ENCODE measurements around the gene IL24. TPM values are rescaled to one million over a fixed set of nuclear protein-coding genes. Genes with fewer than 3 reads are reported as not detected.

IL24 gene
- total and polyA plus RNA-seq, 10 of the 15 experiments (the other 5 are each of a cell fraction or from before 2014, with no cell fraction given) = 0.05 to 19.8 (median 0.35) TPM; not detected in 1

- TF ChIP-seq, protein P1, sequence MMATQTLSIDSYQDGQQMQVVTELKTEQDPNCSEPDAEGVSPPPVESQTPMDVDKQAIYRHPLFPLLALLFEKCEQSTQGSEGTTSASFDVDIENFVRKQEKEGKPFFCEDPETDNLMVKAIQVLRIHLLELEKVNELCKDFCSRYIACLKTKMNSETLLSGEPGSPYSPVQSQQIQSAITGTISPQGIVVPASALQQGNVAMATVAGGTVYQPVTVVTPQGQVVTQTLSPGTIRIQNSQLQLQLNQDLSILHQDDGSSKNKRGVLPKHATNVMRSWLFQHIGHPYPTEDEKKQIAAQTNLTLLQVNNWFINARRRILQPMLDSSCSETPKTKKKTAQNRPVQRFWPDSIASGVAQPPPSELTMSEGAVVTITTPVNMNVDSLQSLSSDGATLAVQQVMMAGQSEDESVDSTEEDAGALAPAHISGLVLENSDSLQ (IDR thresholded peaks at IDR 0.05) = no peak
- TF ChIP-seq, protein P2, sequence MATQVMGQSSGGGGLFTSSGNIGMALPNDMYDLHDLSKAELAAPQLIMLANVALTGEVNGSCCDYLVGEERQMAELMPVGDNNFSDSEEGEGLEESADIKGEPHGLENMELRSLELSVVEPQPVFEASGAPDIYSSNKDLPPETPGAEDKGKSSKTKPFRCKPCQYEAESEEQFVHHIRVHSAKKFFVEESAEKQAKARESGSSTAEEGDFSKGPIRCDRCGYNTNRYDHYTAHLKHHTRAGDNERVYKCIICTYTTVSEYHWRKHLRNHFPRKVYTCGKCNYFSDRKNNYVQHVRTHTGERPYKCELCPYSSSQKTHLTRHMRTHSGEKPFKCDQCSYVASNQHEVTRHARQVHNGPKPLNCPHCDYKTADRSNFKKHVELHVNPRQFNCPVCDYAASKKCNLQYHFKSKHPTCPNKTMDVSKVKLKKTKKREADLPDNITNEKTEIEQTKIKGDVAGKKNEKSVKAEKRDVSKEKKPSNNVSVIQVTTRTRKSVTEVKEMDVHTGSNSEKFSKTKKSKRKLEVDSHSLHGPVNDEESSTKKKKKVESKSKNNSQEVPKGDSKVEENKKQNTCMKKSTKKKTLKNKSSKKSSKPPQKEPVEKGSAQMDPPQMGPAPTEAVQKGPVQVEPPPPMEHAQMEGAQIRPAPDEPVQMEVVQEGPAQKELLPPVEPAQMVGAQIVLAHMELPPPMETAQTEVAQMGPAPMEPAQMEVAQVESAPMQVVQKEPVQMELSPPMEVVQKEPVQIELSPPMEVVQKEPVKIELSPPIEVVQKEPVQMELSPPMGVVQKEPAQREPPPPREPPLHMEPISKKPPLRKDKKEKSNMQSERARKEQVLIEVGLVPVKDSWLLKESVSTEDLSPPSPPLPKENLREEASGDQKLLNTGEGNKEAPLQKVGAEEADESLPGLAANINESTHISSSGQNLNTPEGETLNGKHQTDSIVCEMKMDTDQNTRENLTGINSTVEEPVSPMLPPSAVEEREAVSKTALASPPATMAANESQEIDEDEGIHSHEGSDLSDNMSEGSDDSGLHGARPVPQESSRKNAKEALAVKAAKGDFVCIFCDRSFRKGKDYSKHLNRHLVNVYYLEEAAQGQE (IDR thresholded peaks at IDR 0.05; ENCODE audit: low read depth, low read length) = no peak
These were observed 49.0 kb downstream of the IL24 start, which contains the start of gene PIGR (continued) for GRCh38 chr1:206946261-206946660.

DNA sequence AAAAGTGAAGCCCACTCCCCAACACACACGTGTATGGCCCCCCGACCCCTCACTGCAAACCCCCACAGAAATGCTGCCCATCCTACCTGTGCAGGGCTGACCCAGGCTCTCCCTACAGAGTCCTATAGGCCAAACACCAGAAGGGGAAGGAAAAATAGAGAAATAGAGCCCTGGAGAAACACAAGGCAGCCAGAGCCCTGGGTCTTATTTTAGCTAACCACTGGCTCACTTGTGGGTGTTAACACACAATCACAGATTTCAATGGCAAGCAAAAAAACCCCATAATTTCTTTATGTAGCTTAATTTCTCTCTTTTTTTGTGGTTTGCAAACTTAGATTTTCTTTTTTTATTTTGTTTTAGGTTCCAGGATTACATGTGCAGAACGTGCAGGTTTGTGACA is 50.0 kb downstream of the IL24 start:
- peaks cover 4% of the 10 kb centered on the region; the same call in 2 of the 3 replicates for H3K9me3 ChIP-seq (replicated peaks; ENCODE audit: control insufficient read depth, insufficient read depth, low read length)
- in situ Hi-C loops (cut with MboI) = no loop called here
- no peak for ATAC-seq
- no TSS peak for BruUV-seq (replicated peaks)
- ChIA-PET CTCF (interaction anchor here (0.6 to 9.4 kb wide), 12 partner anchors 8 to 233 kb away, joined by 3 to 61 read pairs (median 5); no protein-coding TSS in a partner anchor), POLR2A (interaction anchor here (1.0 to 1.3 kb wide), 2 partner anchors 8 to 25 kb away, joined by 4 read pairs; partner anchors contain the start of gene FCMR), SMC1A (ENCODE audit: uncharacterized antibody, unreplicated experiment) (interaction anchor here (0.7 to 2.0 kb wide), 7 partner anchors 12 to 36 kb away, joined by 3 to 15 read pairs (median 3); partner anchors contain the start of genes FCAMR and FCMR), RAD21 (ENCODE audit: unreplicated experiment) (interaction anchor here (1.1 to 1.9 kb wide), 5 partner anchors 12 to 35 kb away, joined by 3 to 6 read pairs (median 4); no protein-coding TSS in a partner anchor)
- no peaks in the 10 kb centered on the region for H3K36me3 ChIP-seq (ENCODE audit: control insufficient read depth in 2 of 2, insufficient read depth in 2 of 2, low read length in 1 of 2)
- no peaks in the 10 kb centered on the region for H3K27me3 ChIP-seq (replicated peaks in 1 of 2; ENCODE audit: control insufficient read depth in 2 of 2, insufficient read depth in 2 of 2, low read length in 1 of 2)
- H3K27ac ChIP-seq (ENCODE audit: control insufficient read depth, insufficient read depth) = no peak overlapping the region
- DNase-seq (ENCODE audit: low read depth, low spot score) = no peak
- no peak overlapping the region for H2AFZ ChIP-seq (ENCODE audit: control insufficient read depth, low read depth, low read length)
- no peak overlapping the region for H3K4me2 ChIP-seq (ENCODE audit: control insufficient read depth, insufficient read depth)
- no peak overlapping the region for H3K4me3 ChIP-seq
- no peaks in the 10 kb centered on the region for H4K20me1 ChIP-seq (ENCODE audit: control insufficient read depth, insufficient read depth)
- H3K4me1 ChIP-seq (ENCODE audit: control insufficient read depth, insufficient read depth, low read length) = peaks cover 26% of the 10 kb centered on the region
- intact Hi-C loops (cut with micrococcal nuclease; ENCODE audit: unreplicated experiment) = no loop called here
- H3K79me2 ChIP-seq (ENCODE audit: control insufficient read depth, insufficient read depth, low read length) = no peaks in the 10 kb centered on the region
- no peak for FAIRE-seq
- no peak overlapping the region for H3K9ac ChIP-seq (ENCODE audit: control insufficient read depth, insufficient read depth, low read length)
- 29% methylated on average over 3 of the region's 3 CpGs for WGBS (ENCODE audit: insufficient coverage, insufficient replicate concordance, low lambda C conversion rate, missing lambda C conversion rate)
- TF ChIP-seq BRCA1 (IDR thresholded peaks at IDR 0.05; ENCODE audit: low read depth, low read length) (no peak), GABPA (IDR thresholded peaks at IDR 0.05; ENCODE audit: low read depth) (no peak)
- TF ChIP-seq, protein P2 (IDR thresholded peaks at IDR 0.05; ENCODE audit: low read depth, low read length) = no peak
- TF ChIP-seq, protein P3, sequence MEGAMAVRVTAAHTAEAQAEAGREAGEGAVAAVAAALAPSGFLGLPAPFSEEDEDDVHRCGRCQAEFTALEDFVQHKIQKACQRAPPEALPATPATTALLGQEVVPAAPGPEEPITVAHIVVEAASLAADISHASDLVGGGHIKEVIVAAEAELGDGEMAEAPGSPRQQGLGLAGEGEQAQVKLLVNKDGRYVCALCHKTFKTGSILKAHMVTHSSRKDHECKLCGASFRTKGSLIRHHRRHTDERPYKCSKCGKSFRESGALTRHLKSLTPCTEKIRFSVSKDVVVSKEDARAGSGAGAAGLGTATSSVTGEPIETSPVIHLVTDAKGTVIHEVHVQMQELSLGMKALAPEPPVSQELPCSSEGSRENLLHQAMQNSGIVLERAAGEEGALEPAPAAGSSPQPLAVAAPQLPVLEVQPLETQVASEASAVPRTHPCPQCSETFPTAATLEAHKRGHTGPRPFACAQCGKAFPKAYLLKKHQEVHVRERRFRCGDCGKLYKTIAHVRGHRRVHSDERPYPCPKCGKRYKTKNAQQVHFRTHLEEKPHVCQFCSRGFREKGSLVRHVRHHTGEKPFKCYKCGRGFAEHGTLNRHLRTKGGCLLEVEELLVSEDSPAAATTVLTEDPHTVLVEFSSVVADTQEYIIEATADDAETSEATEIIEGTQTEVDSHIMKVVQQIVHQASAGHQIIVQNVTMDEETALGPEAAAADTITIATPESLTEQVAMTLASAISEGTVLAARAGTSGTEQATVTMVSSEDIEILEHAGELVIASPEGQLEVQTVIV (IDR thresholded peaks at IDR 0.05; ENCODE audit: borderline replicate concordance, partially characterized antibody) = no peak
